ENCODE data around the gene TDRD10.

GRCh38 chr1:154579374-154579773 lies 77.4 kb downstream of the TDRD10 start:
- TF ChIP-seq GATA2 (IDR thresholded peaks at IDR 0.05; ENCODE audit: low read depth, low read length), result no peak
- TF ChIP-seq GATA3 (IDR thresholded peaks at IDR 0.05; ENCODE audit: low read depth, low read length), result no peak

Data from SH-SY5Y (cell line).